ENCODE measurements around the gene CGB7. TPM values are rescaled to one million over a fixed set of nuclear protein-coding genes. Genes with fewer than 3 reads are reported as not detected.
A peak's percentile ranks its signal among the peaks of the same experiment; 100 is the strongest.
"Not testable (repeated sequence)": the region's sequence is repeated elsewhere in the genome, so short reads cannot be mapped to it uniquely, and the experiment has no call there.

CGB7 gene
- total and polyA plus RNA-seq, 2 donors (not counting 3 experiments of a cell fraction or from before 2014, with no cell fraction given): 0.41 to 0.42 TPM

GRCh38 chr19:49074869-49075268, 17.3 kb upstream of the CGB7 start:
- POLR2A ChIA-PET; dilution Hi-C loops (cut with MboI; ENCODE audit: extremely low pct_ligation_motif_present, low sequenced_read_pairs); H3K9me3 ChIP-seq (replicated peaks; ENCODE audit: control insufficient read depth, insufficient read depth, low read length); H3K4me2 ChIP-seq (ENCODE audit: insufficient read depth, low read length); H3K79me2 ChIP-seq (ENCODE audit: control insufficient read depth, insufficient read depth, low read length); H3K4me1 ChIP-seq (ENCODE audit: control insufficient read depth, extremely low read depth, insufficient read depth, low read length); H3K4me3 ChIP-seq (replicated peaks in 1 of 3; ENCODE audit: insufficient read depth in 1 of 3, low read depth in 1 of 3, low read length in 3 of 3); BruUV-seq (replicated peaks); H2AFZ ChIP-seq (ENCODE audit: low read depth, low read length); H4K20me1 ChIP-seq (replicated peaks; ENCODE audit: control insufficient read depth, extremely low read depth, insufficient read depth, low read length); H3K9me1 ChIP-seq (replicated peaks; ENCODE audit: control insufficient read depth, extremely low read depth, insufficient read depth, low read length); H3K27ac ChIP-seq (ENCODE audit: insufficient read depth, low read depth, low read length); H3K36me3 ChIP-seq (ENCODE audit: control insufficient read depth in 2 of 2, extremely low read depth in 1 of 2, insufficient read depth in 2 of 2, low read length in 2 of 2); H3K9ac ChIP-seq (replicated peaks; ENCODE audit: extremely low read depth, insufficient read depth, low read length): not testable (repeated sequence)
- CTCF ChIA-PET: interaction anchor here (0.7 to 3.4 kb wide), 12 partner anchors 10 to 150 kb away, joined by 3 to 18 read pairs (median 5); partner anchors contain the start of gene NTF4
- H3K27me3 ChIP-seq (ENCODE audit: control insufficient read depth in 2 of 2, insufficient read depth in 2 of 2, low read length in 2 of 2): peaks cover 21 to 22% of the 10 kb centered on the region in 2 experiments
- peak; percentile 35 to 64 for TF ChIP-seq CTCF (IDR thresholded peaks at IDR 0.05; ENCODE audit: extremely low read depth in 1 of 2, insufficient read depth in 1 of 2, low read depth in 1 of 2, low read length in 2 of 2)
- intact Hi-C loops (cut with micrococcal nuclease): loop anchor here (1.0 to 2.0 kb wide), 3 partner anchors 71 to 151 kb away; no protein-coding TSS in a partner anchor
- DNase-seq (ENCODE audit: low read depth, low spot score) (peak; percentile 51), FAIRE-seq (peak; percentile 89)

- no peaks in the 10 kb centered on the region for H3K79me2 ChIP-seq (ENCODE audit: control insufficient read depth, insufficient read depth, low read length)
- intact Hi-C loops (cut with micrococcal nuclease): loop anchor here (1.0 to 2.0 kb wide), 2 partner anchors 73 to 75 kb away; no protein-coding TSS in a partner anchor
- TF ChIP-seq EZH2 (IDR thresholded peaks at IDR 0.05; ENCODE audit: borderline replicate concordance, low read depth, low read length, severe bottlenecking): no peak
- peak in 1 of 2 donors; percentile 8 for TF ChIP-seq CTCF (IDR thresholded peaks at IDR 0.05; ENCODE audit: extremely low read depth in 1 of 2, insufficient read depth in 1 of 2, low read depth in 1 of 2, low read length in 2 of 2)
- ChIA-PET CTCF (interaction anchor here (0.6 to 3.4 kb wide), 11 partner anchors 8 to 153 kb away, joined by 3 to 18 read pairs (median 4); partner anchors contain the start of gene NTF4), POLR2A (no interaction called here)
- no peak overlapping the region for H3K9ac ChIP-seq (replicated peaks; ENCODE audit: extremely low read depth, insufficient read depth, low read length)
- H3K9me3 ChIP-seq (replicated peaks; ENCODE audit: control insufficient read depth, insufficient read depth, low read length): no peaks in the 10 kb centered on the region
- no peaks in the 10 kb centered on the region for H3K4me1 ChIP-seq (ENCODE audit: control insufficient read depth, extremely low read depth, insufficient read depth, low read length)
- dilution Hi-C loops (cut with MboI; ENCODE audit: extremely low pct_ligation_motif_present, low sequenced_read_pairs): no loop called here
- no peak overlapping the region for H2AFZ ChIP-seq (ENCODE audit: low read depth, low read length)
- no peaks in the 10 kb centered on the region for H3K9me1 ChIP-seq (replicated peaks; ENCODE audit: control insufficient read depth, extremely low read depth, insufficient read depth, low read length)
- no peaks in the 10 kb centered on the region for H3K36me3 ChIP-seq (ENCODE audit: control insufficient read depth in 2 of 2, extremely low read depth in 1 of 2, insufficient read depth in 2 of 2, low read length in 2 of 2)
- no peak overlapping the region for H3K4me3 ChIP-seq (replicated peaks in 1 of 3; ENCODE audit: insufficient read depth in 1 of 3, low read depth in 1 of 3, low read length in 3 of 3)
- peaks cover 22 to 24% of the 10 kb centered on the region in 2 experiments for H3K27me3 ChIP-seq (ENCODE audit: control insufficient read depth in 2 of 2, insufficient read depth in 2 of 2, low read length in 2 of 2)
- no peak overlapping the region for H3K27ac ChIP-seq (ENCODE audit: insufficient read depth, low read depth, low read length)
- no peak for DNase-seq (ENCODE audit: low read depth, low spot score)
- no peak for FAIRE-seq
- H3K4me2 ChIP-seq (ENCODE audit: insufficient read depth, low read length): no peak overlapping the region
- no peaks in the 10 kb centered on the region for H4K20me1 ChIP-seq (replicated peaks; ENCODE audit: control insufficient read depth, extremely low read depth, insufficient read depth, low read length)
- no TSS peak for BruUV-seq (replicated peaks)
Measured at GRCh38 chr19:49073514-49074378, 16.2 kb upstream of the CGB7 start.

Measured in endothelial cell of umbilical vein (primary cell).